GM23338 (cell line): Measurements from ENCODE around the gene TNFRSF12A. TPM values are rescaled to one million over a fixed set of nuclear protein-coding genes. Genes with fewer than 3 reads are reported as not detected.
A peak's percentile ranks its signal among the peaks of the same experiment; 100 is the strongest.

Experiments used
- ATAC-seq: fragments of 200-7000 bp; cut with Tn5 transposase; 3 replicates; pipeline ENCODE4 v1.9.1; 2020
- DNase-seq: peaks from one replicate; pipeline ENCODE4 v3.0.0-alpha.2; 2015; ENCODE audit warnings: low spot score
- H2AFZ ChIP-seq: fragments of 200-600 bp; sonication (generic); 2 replicates; pipeline ENCODE4 v1.8.0; 2016; ENCODE audit warnings: antibody characterized with exemption, mild to moderate bottlenecking, moderate library complexity
- H3F3A ChIP-seq: fragments of 200-600 bp; sonication (generic); replicated peaks from 2 replicates; pipeline ENCODE4 v1.8.0; 2017; ENCODE audit warnings: antibody characterized with exemption, mixed run types, low read depth
- H3K27ac ChIP-seq: fragments of 200-600 bp; sonication (generic); 2 replicates; pipeline ENCODE4 v1.6.1; 2016; ENCODE audit warnings: low read depth
- H3K27me3 ChIP-seq: fragments of 200-600 bp; sonication (generic); 2 replicates; pipeline ENCODE4 v1.8.0; 2016; ENCODE audit warnings: mild to moderate bottlenecking, mixed run types, moderate library complexity; ENCODE audit not compliant: insufficient read depth
- H3K36me3 ChIP-seq: fragments of 200-600 bp; sonication (generic); 2 replicates; pipeline ENCODE4 v1.8.0; 2016; ENCODE audit warnings: mild to moderate bottlenecking; ENCODE audit not compliant: insufficient read depth
- H3K4me1 ChIP-seq: fragments of 200-600 bp; sonication (generic); 2 replicates; pipeline ENCODE4 v1.8.0; 2016; ENCODE audit warnings: mild to moderate bottlenecking, moderate library complexity; ENCODE audit not compliant: insufficient read depth
- H3K4me2 ChIP-seq: fragments of 200-600 bp; sonication (generic); 2 replicates; pipeline ENCODE4 v1.7.1; 2017; ENCODE audit warnings: mixed run types
- H3K4me3 ChIP-seq: fragments of 200-600 bp; sonication (generic); 2 replicates; pipeline ENCODE4 v1.6.1; 2016; ENCODE audit warnings: mixed run types
- H3K79me2 ChIP-seq: fragments of 200-600 bp; sonication (generic); replicated peaks from 2 replicates; pipeline ENCODE4 v1.8.0; 2017; ENCODE audit warnings: mild to moderate bottlenecking; ENCODE audit not compliant: insufficient read depth
- H3K9me2 ChIP-seq: fragments of 200-600 bp; sonication (generic); 2 replicates; pipeline ENCODE4 v1.8.0; 2017; ENCODE audit not compliant: insufficient read depth
- H4K20me1 ChIP-seq: fragments of 200-600 bp; sonication (generic); replicated peaks from 2 replicates; pipeline ENCODE4 v1.8.0; 2017; ENCODE audit warnings: mild to moderate bottlenecking; ENCODE audit not compliant: insufficient read depth
- H3K27ac Mint-ChIP-seq: 2 replicates; pipeline ENCODE4 v1.8.0; 2020; ENCODE audit warnings: inconsistent platforms, mild to moderate bottlenecking, moderate library complexity, mixed read lengths
- H3K27me3 Mint-ChIP-seq: 3 replicates; pipeline ENCODE4 v1.8.0; 2022; ENCODE audit warnings: low read depth, mild to moderate bottlenecking, moderate library complexity, mixed read lengths, inconsistent platforms; ENCODE audit not compliant: insufficient read depth, poor library complexity
- H3K36me3 Mint-ChIP-seq: 3 replicates; pipeline ENCODE4 v1.8.0; 2021; ENCODE audit warnings: low read depth, mild to moderate bottlenecking, inconsistent platforms, moderate library complexity, mixed read lengths
- H3K4me1 Mint-ChIP-seq: 3 replicates; pipeline ENCODE4 v1.8.0; 2020; ENCODE audit warnings: mild to moderate bottlenecking, inconsistent platforms, mixed read lengths
- H3K4me3 Mint-ChIP-seq: 3 replicates; pipeline ENCODE4 v1.8.0; 2021; ENCODE audit warnings: moderate library complexity, mild to moderate bottlenecking, inconsistent platforms, mixed read lengths
- H3K9me3 Mint-ChIP-seq: 3 replicates; pipeline ENCODE4 v1.8.0; 2020; ENCODE audit warnings: moderate library complexity, mild to moderate bottlenecking, inconsistent platforms, mixed read lengths
- CREB1 ChIP-seq: fragments of 250-450 bp; sonication (Bioruptor Pico); IDR thresholded peaks from 2 replicates; pipeline ENCODE4 v1.5.0; 2020; ENCODE audit warnings: low read depth, mild to moderate bottlenecking, moderate library complexity
- CTCF ChIP-seq, 2 experiments: fragments of 200-600 bp in 1 of 2; sonication (generic) in 1 of 2; conservative IDR thresholded peaks; 2 replicates each; pipeline versions ENCODE4 v1.5.1 to v1.6.1; 2016 to 2017; ENCODE audit warnings: antibody characterized with exemption in 2 of 2, low read depth in 2 of 2, mild to moderate bottlenecking in 2 of 2, moderate library complexity in 1 of 2
- ETS1 ChIP-seq: IDR thresholded peaks from 2 replicates; pipeline ENCODE4 v1.6.1; 2016; ENCODE audit warnings: antibody characterized with exemption
- JUNB ChIP-seq: IDR thresholded peaks from one replicate; pipeline ENCODE4 v1.6.1; 2016; ENCODE audit warnings: antibody characterized with exemption; ENCODE audit not compliant: unreplicated experiment
- NANOG ChIP-seq: IDR thresholded peaks from 2 replicates; pipeline ENCODE4 v1.6.1; 2016; ENCODE audit warnings: antibody characterized with exemption, borderline replicate concordance
- POLR2AphosphoS5 ChIP-seq: IDR thresholded peaks from 2 replicates; pipeline ENCODE4 v1.6.1; 2016; ENCODE audit warnings: antibody characterized with exemption, low read depth
- REST ChIP-seq: IDR thresholded peaks from one replicate; pipeline ENCODE4 v1.6.1; 2018; ENCODE audit warnings: antibody characterized with exemption; ENCODE audit not compliant: unreplicated experiment
- ZNF114 ChIP-seq: fragments of 250-450 bp; sonication (Bioruptor Pico); IDR thresholded peaks from 2 replicates; pipeline ENCODE4 v1.5.0; 2020; ENCODE audit warnings: mild to moderate bottlenecking, moderate library complexity
- ZNF331 ChIP-seq: fragments of 250-450 bp; sonication (Bioruptor Pico); IDR thresholded peaks from 2 replicates; pipeline ENCODE4 v1.5.0; 2020; ENCODE audit warnings: low read depth, mild to moderate bottlenecking, moderate library complexity
- ZNF462 ChIP-seq: fragments of 250-450 bp; sonication (Bioruptor Pico); IDR thresholded peaks from 2 replicates; pipeline ENCODE4 v1.5.0; 2020; ENCODE audit warnings: mild to moderate bottlenecking, moderate library complexity
- polyA plus RNA-seq: library from polyadenylated mRNA; unstranded; fragments of >200 nt; fragmentation: Nextera tagmentation; extraction: Ambion mirVana; gene quantifications from 2 replicates; pipeline ENCODE4 v1.2.1, GENCODE V29; 2016
- total RNA-seq: library from RNA; depleted of rRNA; stranded (reverse); fragments of >200 nt; shearing (Covaris generic); gene quantifications from 2 replicates; pipeline ENCODE4 v1.2.3, GENCODE V29; 2014

Gene TNFRSF12A
- total and polyA plus RNA-seq, 2 experiments from 2014 or later, result 78.0 to 152 TPM

GRCh38 chr16:3008690-3009037 lies 11.5 kb upstream of the TNFRSF12A start:
- Histone ChIP-seq H4K20me1 (no peaks in the 10 kb centered on the region), H3K4me3 (peak overlapping the region; percentile 55), H3K27ac (peak overlapping the region; percentile 100), H3K79me2 (no peaks in the 10 kb centered on the region; the same call in 1 of the 2 replicates), H3F3A (peaks cover 49% of the 10 kb centered on the region), H3K9me2 (no peaks in the 10 kb centered on the region), H3K4me1 (peaks cover 71% of the 10 kb centered on the region), H3K27me3 (peaks cover 11% of the 10 kb centered on the region), H3K4me2 (peak overlapping the region; percentile 84), H3K36me3 (no peaks in the 10 kb centered on the region), H2AFZ (no peak overlapping the region)
- Mint-ChIP-seq H3K36me3 (peaks cover 9% of the 10 kb centered on the region; the same call in 2 of the 3 replicates), H3K4me1 (peaks cover 56% of the 10 kb centered on the region), H3K4me3 (peak overlapping the region; percentile 82), H3K9me3 (no peaks in the 10 kb centered on the region), H3K27ac (peak overlapping the region; percentile 100), H3K27me3 (peaks cover 45% of the 10 kb centered on the region)
- TF ChIP-seq NANOG (no peak), CREB1 (no peak), CTCF (conservative IDR thresholded peaks at IDR 0.05; ENCODE audit: low read depth in 2 of 2) (no peak), ZNF114 (CRISPR knock-in tag) (no peak), POLR2AphosphoS5 (no peak), ETS1 (no peak), ZNF462 (CRISPR knock-in tag) (no peak), ZNF331 (no peak), JUNB (no peak), REST (no peak)
- ATAC-seq (peak; percentile 4; the same call in 2 of the 3 replicates), DNase-seq (no peak)
